ENCODE results near the gene SCUBE3.

SCUBE3 gene

DNA sequence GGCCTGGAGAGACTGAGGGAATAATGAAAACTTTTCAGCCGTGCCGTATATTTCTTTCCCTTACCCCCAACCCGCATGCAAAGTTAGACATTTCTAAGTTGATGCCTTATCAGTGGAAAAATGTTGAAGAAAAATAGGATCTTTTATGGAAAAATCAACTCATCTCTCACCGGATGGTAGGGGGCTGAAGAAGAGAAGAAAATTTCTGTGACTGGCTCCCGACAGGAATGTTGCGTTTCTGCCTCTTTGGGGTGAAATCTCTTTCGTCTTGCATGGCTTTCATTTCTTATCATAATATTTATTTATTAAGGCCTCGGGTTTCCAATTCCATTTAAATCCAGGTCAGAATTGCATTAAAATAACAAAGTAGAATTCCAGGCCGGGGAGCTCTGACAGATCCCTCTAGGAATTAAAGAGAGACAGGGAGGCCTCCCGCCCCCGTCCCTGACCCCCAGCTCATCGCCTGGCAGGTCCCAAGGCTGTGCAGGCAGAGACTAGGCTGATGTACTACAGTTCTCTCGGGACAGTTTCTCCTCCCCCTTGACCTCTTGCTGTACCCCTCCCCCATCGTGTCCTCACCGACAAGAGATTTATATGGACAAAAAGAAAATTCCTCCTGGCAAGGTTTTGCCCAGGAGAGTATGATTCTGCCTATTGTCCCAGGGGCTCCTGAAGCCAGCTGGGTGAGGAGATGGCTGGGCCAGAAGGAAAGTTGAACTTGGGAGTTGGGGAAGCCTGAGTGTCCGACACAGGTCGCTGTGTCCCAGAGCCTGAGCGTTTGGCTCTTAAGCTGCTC, 1.3 kb downstream of the SCUBE3 start:
- DNase-seq = no peak

GRCh38 chr6:35215665-35216411, 2.1 kb downstream of the SCUBE3 start:
- DNase-seq = no peak

DNA sequence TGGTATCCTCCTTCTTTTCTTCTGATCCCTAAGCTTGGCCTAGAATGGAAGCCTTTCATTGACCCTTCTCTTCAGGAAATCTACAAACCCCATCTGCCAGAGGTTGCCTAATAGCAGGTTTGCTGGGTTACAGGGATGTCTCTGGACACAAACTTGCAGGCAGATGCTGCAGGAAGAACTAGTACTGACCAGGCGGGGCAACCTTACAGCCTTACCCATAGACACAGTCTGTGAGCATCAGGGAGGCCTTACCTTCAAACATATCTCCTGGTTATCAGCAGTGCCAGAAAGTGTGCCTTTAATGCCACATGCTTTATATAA, 2.6 kb downstream of the SCUBE3 start:
- DNase-seq = no peak

GRCh38 chr6:35216851-35217811, 3.4 kb downstream of the SCUBE3 start:
- DNase-seq = no peak

- DNase-seq = no peak
Measured at GRCh38 chr6:35218021-35218420, 4.3 kb downstream of the SCUBE3 start.

DNA sequence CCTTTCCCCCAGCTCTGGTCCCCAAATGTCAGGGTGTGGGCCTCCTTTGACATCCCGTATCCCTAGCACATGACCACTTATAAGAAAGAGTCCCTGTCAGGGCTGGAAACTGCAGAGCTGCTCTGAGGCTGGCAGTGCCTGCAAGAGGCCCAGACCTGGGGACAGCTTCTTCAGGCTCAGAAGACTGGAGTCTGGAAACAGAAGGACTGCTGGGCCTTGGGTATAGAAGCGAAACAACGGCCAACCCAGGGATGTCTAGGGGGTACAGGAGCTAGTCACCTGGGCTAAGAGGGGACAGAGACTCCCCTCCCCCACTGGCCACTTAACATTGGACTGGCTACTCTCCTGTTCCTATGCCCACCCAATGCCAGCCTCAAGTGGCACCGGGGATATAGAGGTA, 4.7 kb downstream of the SCUBE3 start:
- DNase-seq = no peak

- DNase-seq = no peak
Measured at GRCh38 chr6:35219683-35220326, 6.0 kb downstream of the SCUBE3 start.

- DNase-seq = no peak
Measured at GRCh38 chr6:35220711-35221110, 7.0 kb downstream of the SCUBE3 start.

- no peak for DNase-seq
Measured at GRCh38 chr6:35223396-35223795, 9.6 kb downstream of the SCUBE3 start.

- DNase-seq = no peak
Measured at GRCh38 chr6:35224720-35225119, 11.0 kb downstream of the SCUBE3 start.

- DNase-seq = no peak
Measured at GRCh38 chr6:35228481-35228880, 14.7 kb downstream of the SCUBE3 start.

DNA sequence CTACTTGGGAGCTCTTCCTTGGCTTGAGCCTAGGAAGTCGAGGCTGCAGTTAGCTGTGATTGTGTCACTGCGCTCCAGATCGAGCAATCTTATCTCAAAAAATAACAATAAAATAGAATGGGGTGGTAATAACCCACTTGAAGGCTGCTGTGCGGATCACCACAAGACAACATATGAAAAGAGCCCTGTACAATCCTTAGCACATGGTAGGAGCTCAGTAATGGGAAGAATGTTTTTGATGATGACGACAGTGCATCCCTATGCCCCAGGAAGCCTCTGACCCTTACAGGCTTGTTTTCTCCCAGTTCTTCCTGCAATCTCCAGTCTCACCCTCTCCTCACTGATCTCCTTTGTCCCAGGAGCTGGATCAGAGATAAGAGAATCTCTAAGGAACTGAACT, 15.5 kb downstream of the SCUBE3 start:
- no peak for DNase-seq

GRCh38 chr6:35230498-35230897, 16.7 kb downstream of the SCUBE3 start:
- peak; percentile 54 for DNase-seq

DNA sequence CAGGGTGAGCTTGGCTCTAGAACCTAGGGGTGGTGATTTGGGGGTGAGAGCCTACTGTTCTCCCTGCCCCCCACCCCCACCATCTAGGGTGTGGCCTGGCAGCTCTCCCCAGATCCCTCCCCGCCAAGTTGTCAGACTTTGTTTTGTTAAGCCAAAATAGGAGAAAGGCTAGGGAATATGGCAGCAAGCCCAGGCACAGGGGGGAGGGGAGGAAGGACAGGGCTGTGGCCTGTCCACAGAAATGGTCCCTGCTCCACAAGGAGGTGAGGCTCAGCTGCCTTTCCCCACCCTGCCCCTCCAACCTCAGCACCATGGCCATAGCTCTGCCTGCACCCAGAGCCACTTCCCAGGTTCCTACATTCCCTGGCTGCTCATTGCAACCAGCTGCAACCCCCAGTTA, 17.2 kb downstream of the SCUBE3 start:
- DNase-seq = no peak

- no peak for DNase-seq
Measured at GRCh38 chr6:35231563-35231962, 17.8 kb downstream of the SCUBE3 start.

DNA sequence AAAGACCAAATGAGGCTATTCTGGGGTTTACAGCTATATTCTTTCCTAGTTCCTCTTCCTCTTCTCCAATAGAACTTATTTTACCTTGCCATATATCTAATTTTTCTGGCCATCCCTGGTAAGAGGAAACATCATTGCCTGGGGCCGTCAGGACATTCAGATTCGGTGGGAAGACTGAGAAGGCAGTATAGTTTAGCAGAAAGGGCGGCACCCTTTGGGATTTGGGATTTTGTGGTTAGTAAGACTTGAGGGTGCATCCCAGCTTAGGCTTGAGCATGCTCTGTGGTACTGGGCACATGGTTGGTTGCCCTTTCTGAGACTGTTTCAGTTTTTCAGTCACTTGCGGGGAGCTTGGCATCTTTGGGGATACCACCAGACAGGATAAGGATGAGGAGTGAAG, 21.1 kb downstream of the SCUBE3 start:
- DNase-seq = no peak

- DNase-seq = no peak
Measured at GRCh38 chr6:35236223-35236622, 22.5 kb downstream of the SCUBE3 start.

GRCh38 chr6:35237476-35237875, 23.7 kb downstream of the SCUBE3 start:
- DNase-seq = no peak

GRCh38 chr6:35238843-35239289, 25.1 kb downstream of the SCUBE3 start:
- no peak for DNase-seq

DNA sequence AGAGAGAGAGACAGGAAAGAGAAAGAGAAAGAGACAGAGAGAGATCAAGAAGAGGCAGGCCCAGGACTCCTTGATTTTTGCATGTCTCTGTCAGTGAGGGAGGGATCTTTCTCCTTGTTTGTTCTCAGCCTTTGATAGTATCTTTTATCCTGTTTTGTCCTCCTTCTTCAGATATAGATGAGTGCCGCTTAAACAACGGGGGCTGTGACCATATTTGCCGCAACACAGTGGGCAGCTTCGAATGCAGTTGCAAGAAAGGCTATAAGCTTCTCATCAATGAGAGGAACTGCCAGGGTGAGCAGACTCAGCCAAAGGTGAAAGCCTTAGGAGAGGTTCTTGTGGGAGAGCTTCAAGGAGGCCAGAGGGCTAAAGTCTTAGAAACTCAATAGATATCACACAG, 25.8 kb downstream of the SCUBE3 start:
- no peak for DNase-seq

DNA sequence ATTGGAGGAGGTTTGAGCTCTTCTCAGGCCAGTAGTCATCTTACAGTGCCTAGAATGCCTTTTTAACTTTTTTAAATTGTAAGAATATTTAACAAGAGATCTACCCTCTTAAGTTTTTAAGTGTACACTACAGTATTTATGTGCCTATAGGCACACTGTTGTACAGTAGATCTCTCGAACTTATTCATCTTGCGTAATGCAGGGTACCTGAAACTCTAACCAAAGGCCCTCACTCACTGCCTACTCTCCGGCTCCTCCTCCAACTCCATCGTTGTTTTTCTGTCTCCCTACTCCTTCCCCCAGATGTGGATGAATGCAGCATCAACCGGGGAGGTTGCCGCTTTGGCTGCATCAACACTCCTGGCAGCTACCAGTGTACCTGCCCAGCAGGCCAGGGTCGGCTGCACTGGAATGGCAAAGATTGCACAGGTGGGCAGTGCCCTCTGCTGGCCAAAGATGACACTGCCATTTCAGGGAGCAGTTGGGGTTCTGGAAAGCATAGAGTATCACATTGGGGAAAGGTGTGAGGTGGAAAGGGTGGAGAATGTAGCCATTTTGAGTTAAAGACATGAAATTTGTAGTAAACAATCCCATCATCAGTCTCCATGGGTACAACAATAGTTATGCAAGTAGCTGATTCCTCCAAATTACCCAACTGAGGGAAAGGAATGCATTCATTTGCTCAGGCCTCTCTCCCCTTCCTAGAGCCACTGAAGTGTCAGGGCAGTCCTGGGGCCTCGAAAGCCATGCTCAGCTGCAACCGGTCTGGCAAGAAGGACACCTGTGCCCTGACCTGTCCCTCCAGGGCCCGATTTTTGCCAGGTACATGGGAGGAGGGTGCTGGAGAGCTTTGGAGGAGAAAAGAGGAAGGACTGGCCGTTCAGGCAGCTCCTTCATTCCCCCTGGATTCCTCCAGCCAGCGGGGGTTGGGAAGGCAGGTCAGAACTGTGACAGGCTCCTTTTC, 27.4 kb downstream of the SCUBE3 start:
- peak; percentile 47 for DNase-seq

- no peak for DNase-seq
Measured at GRCh38 chr6:35242486-35242885, 28.7 kb downstream of the SCUBE3 start.

All from NCI-H2029 (cell line).